Tongue (tissue), 2 donors: ENCODE results near the gene TMEM273. TPM values are rescaled to one million over a fixed set of nuclear protein-coding genes. Genes with fewer than 3 reads are reported as not detected.
"Not testable (repeated sequence)": the region's sequence is repeated elsewhere in the genome, so short reads cannot be mapped to it uniquely, and the experiment has no call there.

Source experiments
- DNase-seq: peaks from one replicate; pipeline ENCODE4 v3.0.0-alpha.2; 2015
- total RNA-seq: library from RNA; depleted of rRNA; stranded (reverse); fragments of >200 nt; gene quantifications from one replicate; pipeline ENCODE4 v1.2.3, GENCODE V29; 2014

The TMEM273 gene
- total RNA-seq, 1 donor from 2014 or later: 8.7 TPM

DNA sequence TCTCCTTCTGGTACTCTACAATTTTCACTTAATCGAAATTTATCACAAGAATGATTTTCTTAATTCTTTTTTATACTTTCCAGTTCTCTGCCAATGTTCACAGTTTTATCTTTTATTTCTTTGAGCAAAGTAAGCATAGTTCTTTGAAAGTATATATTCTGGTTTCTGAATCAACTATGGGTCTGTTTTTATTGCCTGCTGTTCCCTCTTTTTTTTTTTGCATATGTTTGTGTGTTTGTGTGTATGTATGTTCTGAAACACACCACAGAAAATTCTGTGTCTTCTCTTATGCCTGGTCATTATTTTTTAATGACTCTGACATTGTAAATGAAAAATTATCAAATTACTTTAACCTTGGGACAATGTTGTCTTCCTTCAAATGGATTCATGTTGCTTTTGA, 15.9 kb upstream of the TMEM273 start:
- DNase-seq: no peak

DNA sequence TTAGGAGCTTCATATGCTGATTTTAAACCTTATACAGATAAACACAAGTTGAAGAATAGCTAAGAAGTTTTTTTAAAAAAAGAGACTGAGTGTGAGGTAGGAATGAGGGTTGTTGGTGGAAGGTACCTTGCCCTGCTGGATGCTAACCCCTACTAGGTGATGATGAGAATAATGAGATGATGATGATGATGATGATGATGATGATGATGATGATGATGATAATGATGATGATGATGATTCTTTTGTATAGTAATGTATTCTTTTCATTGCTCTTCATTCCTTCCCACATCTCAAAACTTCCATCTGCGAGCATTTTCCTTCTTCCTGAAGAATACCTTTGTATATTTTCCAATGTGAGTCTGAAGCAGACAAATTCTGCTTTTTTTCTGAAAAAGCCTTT, 14.1 kb upstream of the TMEM273 start:
- DNase-seq: no peak

DNA sequence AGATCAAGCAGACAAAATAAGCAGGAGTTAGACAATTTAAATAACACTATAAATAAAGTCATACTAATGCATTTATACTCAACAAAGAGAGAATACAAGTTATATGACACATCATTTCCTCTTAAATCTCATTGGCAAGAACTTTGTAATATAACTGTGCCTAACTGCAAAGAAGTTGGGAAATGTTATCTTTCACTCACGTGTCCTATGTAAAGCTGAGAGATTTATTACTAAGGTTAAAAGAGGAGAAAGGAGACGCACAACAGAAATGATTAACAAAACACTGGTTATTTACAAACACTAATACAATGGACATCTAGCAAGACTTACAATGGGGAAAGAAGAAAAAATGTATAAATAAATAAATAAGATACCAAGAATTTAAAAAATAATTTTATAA, 12.7 kb upstream of the TMEM273 start:
- DNase-seq: no peak

DNA sequence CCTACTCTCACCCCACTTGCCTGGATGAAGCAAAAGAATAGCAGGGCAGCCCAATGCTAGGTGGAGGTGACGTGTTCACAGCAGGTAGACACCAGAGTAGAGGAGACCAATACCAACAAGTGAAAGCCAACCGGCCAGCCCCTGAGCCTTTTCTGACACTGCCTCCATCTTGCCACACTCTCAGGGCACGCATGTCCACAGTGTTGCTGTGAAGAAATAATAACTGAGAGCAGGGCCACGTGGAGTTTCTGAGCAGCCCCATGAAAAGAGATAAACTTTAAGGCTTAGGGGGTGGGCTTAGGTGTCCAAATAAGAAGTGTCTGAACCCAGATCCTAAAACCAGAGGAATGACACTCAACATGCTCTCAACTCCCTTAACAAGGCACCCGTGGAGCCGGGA, 9.0 kb upstream of the TMEM273 start:
- no peak for DNase-seq

DNA sequence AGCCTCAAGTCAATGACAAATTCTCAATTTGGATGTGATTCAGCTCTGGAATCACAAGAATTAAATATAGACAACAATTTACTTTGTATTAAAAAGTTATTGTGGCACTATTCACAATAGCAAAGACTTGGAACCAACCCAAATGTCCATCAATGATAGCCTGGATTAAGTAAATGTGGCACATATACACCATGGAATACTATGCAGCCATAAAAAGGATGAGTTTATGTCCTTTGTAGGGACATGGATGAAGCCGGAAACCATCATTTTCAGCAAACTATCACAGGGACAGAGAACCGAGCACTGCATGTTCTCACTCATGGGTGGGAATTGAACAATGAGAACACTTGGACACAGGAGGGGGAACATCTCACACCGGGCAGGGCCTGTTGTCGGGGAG, 7.7 kb upstream of the TMEM273 start:
- not testable (repeated sequence) for DNase-seq

DNA sequence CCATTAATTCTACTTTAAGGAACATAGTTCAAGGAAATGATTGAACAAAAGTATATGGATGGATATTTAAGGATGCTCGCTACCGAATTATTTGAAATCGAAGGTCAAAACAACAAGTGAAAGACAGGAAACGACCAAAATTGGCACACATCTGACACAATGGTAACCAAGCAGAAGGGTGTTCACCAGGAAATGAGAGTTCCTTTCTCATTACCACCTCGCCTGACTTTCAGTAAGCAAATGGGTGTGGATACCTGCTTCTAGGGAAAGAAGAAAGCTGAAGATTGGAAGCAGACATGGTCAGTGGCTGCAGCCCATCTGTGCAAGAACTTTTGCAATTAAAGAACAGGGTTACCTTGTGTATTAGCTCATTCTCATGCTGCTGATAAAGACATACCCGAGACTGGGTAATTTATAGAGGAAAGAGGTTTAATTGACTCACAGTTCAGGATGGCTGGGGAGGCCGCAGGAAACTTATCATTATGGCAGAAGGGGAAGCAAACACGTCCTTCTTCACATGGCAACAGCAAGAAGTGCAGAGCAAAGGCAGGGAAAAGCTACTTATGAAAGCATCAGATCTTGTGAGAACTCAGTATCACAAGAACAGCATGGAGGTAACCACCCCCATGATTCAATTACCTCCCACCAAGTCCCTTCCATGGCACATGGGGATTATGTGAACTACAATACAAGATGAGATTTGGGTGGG, 6.2 kb upstream of the TMEM273 start:
- no peak for DNase-seq

DNA sequence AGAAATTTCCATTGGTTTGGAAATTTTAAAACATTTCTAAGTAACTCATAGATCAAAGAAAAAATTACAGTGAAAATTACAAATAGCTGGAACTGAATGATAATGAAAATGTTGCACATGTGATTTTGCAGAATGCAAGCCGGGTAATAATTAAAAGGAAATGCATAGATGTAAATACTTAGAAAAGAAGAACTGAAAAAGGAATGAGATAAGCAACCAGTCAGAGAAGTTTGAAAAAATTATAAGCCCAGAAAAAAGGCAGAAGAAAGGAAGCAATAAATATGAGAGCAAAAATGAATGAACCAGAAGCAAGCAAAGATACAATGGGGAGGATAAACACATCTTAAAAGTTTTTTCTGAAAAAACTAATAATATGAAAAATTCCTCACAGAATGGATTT, 3.2 kb upstream of the TMEM273 start:
- DNase-seq: no peak

DNA sequence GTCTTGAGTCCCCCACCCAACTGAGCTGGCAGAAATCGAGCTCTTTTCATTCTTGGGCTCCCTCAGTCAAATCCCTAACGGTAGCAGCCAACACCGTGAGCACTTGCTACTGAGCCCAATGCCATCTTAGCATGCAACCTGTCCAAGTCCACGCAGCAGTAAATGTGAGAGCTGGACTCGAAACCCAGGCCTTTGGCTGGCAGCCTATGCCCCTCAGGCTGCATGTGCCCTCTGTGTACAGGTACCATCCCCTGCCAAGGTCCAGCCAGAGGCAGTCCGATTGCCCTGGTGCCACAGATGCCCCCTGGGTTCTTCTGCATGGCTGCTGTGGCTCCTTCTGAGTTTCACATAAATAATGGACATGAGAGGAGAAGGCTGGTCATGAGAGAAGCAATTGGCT, 1.2 kb upstream of the TMEM273 start:
- DNase-seq: no peak

DNA sequence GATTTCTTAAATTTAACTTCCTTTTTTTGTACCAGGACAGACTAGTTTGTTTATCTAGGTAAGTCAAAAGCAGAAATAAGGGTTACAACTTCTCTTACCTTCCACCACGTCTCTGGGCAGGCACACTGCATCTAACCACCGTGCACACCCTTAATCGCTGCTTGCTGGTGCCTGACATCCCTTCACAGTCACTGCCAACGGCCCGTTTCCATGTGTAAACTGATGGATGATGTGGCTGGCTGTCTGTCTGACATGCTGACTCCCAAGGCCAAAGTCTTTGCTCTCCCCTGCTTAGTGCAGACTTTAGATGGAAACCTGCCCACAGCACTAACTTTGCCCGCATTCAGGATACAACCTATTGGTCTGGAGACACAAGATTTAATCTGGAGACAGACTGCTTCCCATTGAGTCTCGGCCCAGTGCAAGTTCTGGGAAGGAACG, 1.1 kb downstream of the TMEM273 start:
- no peak for DNase-seq

DNA sequence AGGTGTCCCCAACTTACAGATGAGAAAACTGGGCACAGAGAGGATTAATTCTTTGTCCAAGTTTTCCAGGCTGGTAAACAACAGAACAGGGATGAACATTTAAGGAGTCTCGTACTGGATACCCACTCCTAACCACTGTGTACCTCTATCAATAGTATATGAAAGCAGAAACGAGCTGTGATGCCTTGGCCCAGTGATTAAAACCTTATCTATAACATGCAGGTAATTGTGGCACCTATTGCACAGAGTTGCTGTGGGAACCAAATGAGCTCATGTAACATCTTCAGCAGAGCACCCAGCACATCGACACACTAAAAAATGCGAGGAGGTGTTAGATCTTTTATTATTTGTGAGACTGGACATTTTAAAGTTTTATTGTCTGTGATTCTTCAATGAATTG, 1.6 kb downstream of the TMEM273 start:
- no peak for DNase-seq

DNA sequence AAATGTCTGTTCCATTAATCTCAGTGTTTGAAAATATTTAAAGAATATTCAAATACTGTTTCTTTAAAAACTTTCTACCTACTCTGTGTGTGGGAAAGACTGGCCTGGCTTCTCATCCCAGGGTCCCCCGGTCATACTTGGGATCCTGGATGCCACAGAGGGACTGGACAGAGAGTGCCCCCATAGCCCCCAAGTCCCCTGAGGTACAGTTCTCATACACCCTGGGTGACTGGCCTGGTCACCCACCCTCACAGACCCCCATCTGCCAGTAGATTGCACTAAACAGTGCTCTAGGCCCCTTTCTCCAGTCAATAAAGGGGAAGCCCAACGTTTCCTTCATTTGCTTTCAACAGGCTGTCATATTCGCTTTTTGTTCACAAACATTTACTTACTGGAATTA, 3.0 kb downstream of the TMEM273 start:
- DNase-seq: no peak

DNA sequence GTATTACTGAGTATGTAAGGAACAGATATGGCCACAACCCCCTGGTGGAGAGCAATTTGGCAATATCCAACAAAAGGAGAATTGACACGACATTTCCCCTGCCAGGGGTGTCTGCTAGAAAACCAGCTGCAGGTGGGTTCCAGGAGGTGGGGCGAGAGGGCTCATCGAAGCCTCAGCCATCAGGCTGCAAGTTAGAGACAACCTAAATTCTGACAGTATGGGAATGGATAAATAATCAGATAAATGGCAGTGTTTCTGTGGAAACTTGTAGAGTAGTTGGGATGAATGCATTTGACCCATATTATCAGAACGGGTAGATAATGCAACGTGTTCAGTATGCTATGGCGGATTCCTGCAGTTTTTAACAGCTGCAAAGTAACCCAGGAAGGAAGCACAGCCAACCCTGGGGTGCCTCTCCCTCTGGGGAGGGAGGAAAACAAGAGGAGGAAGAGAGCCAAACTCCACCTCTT, 3.5 kb downstream of the TMEM273 start:
- no peak for DNase-seq

DNA sequence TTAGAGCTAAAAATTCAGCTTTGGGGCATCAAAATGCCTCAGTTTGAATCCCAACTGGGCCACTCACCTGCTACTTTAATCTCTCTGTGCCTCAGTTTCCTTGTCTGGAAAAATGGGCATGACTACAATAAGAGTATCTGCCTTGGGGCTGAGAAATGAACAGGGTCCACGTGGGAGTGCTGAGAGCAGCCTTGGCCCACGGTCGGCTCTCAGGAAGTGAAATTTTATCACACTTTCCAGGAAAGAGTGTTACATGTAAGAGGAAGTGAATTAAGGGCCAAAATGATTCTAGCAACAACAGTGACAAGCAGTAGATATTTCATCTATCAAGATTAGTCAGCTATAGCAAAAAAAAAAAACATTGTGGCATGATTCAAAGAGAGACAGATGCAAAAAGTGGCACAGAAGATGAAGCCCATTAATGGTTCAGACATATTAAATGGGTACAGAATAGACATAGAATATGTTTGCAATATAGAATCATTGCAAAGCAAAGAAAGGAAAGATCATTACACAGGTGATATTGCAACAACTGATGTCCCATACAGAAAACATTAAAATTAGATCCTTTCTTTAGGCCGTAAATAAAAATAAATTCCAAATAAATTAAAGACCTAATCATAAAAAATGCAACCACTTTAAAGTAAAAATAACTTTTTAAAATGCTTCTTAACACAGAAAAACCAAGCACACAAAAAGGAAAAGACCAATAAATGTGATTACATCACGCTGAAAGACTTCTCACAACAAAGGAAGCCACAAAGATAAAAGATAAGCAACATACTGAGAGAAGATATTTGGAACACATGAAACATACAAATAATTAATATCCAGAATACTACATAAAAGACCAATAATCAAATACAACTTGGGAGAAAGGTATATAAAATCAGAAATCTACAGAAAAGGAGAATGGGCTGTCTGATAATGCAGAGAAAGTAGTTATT, 4.3 kb downstream of the TMEM273 start:
- DNase-seq: no peak

DNA sequence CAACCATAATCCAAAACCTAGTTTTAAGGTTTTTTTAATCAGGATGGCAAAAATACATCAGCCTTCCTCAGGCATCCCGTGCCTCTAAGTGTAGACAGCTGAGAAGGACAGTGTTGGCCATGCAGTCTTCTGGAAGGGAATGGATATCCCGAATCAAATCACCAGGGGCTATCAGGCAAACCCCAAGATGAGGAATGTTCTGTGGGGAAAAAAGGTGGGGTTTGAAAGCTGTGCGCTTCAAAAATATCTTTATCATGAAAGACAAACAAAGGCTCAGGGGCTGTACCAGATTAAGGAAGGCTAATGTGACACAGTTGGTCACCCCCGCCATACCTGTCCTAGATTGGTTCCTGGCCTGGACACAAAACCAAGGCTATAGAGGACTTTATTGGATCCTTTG, 5.4 kb downstream of the TMEM273 start:
- no peak for DNase-seq

DNA sequence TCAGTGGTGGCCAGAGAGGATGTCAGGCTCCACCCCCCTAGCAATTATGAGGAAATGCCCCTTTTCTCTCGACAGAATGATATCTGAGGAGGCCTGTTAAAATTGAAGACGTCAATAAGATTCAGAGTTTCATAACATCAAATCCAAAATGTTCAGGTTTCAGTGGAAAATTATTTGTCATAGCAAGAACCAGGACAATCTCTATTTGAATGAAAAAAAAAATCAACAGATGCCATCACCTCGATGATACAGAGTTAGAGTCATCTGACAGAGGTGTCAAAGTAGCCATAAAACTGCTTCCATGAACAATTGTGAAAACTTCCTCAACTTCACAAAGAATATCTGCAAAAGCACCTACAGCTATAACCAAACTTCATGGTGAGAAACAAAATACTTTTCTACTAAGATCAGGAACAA, 7.7 kb downstream of the TMEM273 start:
- DNase-seq: no peak

DNA sequence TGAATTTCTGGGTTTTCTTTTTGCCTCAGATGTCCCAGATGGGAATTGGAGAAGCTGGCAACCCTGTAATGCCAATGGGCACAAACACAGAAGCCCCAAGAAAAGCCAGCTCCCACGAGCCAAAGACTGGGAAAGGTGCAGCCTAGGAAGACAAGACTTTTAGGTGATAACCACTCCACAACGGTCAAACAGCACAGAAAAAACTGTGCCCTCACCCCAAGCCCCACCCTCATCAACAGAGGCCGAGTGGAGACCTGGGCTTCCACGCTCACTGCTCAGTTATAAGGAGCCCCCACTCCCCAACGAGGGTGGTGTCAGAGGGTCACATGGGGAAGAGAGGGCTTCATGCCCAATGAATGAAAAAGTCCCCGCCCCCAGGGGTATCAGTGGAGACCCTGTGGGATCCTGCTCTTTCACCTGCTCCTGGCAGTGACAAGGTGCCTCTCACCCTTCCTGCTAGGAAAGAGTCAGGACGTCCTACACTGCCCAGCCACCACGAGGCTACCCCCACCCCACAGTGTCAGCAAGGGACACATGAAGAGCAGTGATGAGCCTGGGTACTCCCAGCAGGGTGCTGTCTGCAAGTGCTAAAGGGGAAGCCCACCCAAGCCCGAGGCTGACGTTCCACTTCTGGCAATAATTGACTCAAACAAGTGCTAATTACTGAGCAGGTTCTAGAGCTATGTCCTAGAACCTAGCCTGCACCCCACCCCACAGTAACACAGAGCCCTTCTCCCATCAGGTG, 8.3 kb downstream of the TMEM273 start:
- no peak for DNase-seq

DNA sequence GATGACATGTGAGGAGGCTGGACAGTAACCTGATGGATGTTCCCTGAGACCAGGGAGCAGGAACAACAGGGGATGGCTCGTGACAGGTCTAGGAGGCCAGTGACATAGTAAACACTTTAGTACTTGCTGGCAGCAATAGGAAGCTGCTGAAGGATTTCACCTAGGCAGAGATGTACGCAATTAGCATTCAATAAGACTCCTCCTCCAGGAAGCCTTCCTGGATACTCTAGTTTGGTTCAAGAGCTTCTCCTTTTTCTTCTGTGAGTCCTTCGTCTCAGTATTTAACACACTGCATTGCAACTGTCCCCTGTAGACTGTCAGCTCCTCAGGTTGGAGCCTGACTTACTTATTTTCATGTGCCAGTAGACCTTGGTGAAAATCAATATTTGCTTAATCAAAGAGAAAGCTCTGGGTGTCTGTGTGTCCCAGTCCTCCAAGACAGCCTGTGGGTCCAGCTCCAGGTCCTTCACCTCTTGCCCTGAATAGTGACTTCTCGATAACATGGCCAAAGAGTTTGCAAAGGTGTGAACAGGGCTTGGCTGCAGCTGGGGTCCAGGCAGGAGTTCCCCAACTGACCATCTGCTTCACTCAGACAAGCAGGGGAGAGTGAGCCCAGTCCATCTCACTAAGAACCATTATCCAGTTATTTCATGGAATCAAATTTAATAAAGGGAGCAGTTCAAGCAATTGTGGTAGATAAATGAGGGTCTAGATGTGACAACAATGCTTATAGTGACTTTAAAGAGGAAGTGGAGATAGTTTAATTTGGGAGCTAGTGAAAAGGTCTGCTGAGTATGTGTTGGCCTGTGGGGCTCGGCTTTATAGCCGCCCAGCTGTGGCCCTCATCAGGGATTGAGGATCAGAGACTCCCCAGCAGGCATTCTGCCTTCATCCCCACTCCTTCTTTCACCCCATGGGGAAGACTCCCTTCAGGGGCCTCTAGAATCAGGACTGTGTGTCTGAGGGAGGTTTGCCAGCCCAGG, 9.4 kb downstream of the TMEM273 start:
- no peak for DNase-seq

DNA sequence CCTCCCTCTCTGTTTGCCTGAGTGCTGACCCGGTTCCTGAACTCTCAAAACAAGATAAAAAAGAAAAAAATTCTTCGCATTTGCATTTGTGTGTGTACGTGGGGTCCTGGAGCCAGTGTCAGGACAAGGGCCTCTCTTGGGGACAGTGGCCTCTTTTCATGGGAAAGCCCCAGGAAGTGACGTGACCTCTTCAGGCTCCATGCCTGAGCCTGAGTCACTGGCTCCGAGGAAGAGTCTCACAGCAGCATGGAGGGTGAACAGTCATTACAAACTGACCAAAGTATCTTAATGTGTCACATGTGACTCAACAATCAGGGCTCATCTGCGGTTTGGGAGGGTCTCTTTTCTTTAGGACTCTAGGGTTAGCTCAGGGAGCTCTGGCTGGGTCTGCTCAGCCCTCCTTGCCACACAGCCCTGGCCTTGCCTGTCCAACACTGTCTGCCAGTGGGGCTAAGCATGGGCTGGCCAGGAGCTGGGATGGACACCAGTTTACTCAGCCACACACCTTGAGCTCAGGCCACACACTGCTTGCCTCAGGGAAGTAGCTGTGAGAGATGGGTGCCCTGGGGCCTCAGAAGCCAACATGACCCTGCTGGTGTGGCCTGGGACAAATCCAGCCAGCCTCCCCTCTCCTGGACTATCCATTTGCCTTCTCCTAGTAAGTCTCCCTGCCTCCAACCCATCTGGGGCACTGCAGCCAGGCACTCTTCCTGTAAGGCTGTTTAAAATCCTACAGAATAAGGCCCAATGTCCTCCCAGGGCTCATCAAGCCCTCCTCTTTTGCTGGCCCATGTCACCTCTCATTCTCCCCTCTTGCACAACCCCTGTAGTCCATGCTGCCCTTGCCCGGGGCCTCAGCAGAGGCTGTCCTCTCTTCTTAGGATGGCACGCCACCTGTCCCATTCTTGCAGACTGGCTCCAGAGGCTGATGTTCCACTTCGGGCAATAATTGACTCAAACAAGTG, 10.5 kb downstream of the TMEM273 start:
- peak; percentile 25 for DNase-seq

DNA sequence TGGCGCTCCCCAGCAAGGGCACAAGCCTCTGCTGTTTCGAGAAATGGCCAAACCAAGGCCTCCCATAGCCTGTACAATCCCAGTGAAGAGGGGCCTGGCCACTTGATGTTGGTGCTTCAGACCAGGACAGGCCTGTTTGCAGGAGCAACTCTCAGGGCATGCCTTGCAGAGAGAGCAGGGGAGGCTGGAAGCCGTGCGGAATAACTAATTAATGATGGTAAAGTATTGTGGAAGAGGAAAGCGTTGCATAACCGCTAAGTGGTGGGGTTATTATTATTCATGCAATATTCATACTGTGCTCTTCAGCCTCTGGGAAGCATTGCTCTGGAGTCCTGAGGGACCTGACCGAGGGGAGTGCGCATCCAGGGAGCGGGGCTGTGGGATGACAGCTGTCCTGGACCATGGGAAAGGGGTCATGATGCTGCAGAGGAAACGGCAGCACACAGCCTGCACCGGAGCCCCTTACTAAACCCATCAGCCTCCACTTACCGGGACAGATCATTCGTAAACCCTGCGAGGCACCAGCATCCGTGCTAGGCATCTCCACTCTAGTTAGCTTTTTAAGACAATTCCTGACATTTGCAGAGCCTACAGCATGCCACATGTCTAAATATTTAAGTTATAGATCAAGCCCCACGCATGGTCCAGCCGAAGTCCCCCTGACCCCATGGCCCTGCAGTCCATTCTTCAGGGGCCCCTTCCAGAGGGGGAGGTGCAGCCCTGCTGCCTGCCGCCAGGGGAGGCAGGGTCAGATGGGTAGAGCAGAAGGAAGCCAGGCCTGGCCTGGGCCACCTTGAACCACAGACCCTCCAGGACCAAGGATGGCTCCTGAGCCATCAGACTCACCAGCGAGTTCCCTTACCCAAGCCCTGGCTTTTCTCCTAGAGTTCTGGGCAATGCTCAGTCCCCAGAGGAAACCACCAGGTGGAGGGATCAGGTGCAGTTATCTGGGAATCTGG, 11.6 kb downstream of the TMEM273 start:
- DNase-seq: no peak
